ENCODE measurements around the gene IFT172.

DNA sequence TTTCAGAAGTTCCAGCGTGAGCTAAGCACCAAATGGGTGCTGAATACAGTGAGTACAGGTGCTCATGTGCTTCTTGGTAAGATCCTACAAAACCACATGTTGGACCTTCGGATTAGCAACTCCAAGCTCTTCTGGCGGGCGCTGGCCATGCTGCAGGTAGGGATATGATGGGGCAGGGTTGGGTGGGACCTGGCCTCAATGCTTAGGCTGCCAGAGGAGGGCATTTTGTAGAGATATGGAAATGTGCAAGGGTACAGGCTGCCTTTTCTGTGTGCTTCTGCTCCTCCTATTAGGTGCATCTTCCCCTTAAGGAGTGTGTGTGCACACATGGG lies 29.2 kb upstream of the IFT172 start:
- TF ChIP-seq, protein P1, sequence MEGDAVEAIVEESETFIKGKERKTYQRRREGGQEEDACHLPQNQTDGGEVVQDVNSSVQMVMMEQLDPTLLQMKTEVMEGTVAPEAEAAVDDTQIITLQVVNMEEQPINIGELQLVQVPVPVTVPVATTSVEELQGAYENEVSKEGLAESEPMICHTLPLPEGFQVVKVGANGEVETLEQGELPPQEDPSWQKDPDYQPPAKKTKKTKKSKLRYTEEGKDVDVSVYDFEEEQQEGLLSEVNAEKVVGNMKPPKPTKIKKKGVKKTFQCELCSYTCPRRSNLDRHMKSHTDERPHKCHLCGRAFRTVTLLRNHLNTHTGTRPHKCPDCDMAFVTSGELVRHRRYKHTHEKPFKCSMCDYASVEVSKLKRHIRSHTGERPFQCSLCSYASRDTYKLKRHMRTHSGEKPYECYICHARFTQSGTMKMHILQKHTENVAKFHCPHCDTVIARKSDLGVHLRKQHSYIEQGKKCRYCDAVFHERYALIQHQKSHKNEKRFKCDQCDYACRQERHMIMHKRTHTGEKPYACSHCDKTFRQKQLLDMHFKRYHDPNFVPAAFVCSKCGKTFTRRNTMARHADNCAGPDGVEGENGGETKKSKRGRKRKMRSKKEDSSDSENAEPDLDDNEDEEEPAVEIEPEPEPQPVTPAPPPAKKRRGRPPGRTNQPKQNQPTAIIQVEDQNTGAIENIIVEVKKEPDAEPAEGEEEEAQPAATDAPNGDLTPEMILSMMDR (IDR thresholded peaks at IDR 0.05) = no peak
- TF ChIP-seq EZH2 (IDR thresholded peaks at IDR 0.05; ENCODE audit: borderline replicate concordance, insufficient read depth, low read depth, low read length, poor library complexity, severe bottlenecking) = no peak

All from B cell (primary cell).